SK-N-SH treated with all-trans-retinoic acid at 6 μM for 48 hours (cell line): ENCODE data around the gene PLS3.

ENCODE experiments used
- ESRRG ChIP-seq: fragments of 250-450 bp; sonication (Bioruptor Pico); IDR thresholded peaks from 2 replicates; pipeline ENCODE4 v1.6.1; 2021; ENCODE audit warnings: mild to moderate bottlenecking
- OSR1 ChIP-seq: fragments of 250-450 bp; sonication (Bioruptor Pico); IDR thresholded peaks from 2 replicates; pipeline ENCODE4 v1.8.0; 2022; ENCODE audit warnings: moderate library complexity, mild to moderate bottlenecking, inconsistent platforms
- PATZ1 ChIP-seq: fragments of 250-450 bp; sonication (Bioruptor Pico); IDR thresholded peaks from 2 replicates; pipeline ENCODE4 v1.8.0; 2020; ENCODE audit warnings: mild to moderate bottlenecking, moderate library complexity, borderline replicate concordance
- PPARA ChIP-seq: fragments of 250-450 bp; sonication (Bioruptor Pico); IDR thresholded peaks from 2 replicates; pipeline ENCODE4 v1.5.0; 2020; ENCODE audit warnings: mild to moderate bottlenecking, borderline replicate concordance
- SNAI2 ChIP-seq: fragments of 250-450 bp; sonication (Bioruptor Pico); IDR thresholded peaks from 2 replicates; pipeline ENCODE4 v1.5.0; 2020; ENCODE audit warnings: mild to moderate bottlenecking, moderate library complexity
- ZNF70 ChIP-seq: fragments of 450-650 bp; formaldehyde crosslinking; IDR thresholded peaks from 2 replicates; pipeline ENCODE4 v1.5.0; 2020; ENCODE audit warnings: mild to moderate bottlenecking, moderate library complexity
- TF ChIP-seq, protein P1 (sequence below): fragments of 250-450 bp; sonication (Bioruptor Pico); IDR thresholded peaks from 2 replicates; pipeline ENCODE4 v1.8.0; 2021; ENCODE audit warnings: low read depth, mild to moderate bottlenecking, moderate library complexity, borderline replicate concordance

DNA sequence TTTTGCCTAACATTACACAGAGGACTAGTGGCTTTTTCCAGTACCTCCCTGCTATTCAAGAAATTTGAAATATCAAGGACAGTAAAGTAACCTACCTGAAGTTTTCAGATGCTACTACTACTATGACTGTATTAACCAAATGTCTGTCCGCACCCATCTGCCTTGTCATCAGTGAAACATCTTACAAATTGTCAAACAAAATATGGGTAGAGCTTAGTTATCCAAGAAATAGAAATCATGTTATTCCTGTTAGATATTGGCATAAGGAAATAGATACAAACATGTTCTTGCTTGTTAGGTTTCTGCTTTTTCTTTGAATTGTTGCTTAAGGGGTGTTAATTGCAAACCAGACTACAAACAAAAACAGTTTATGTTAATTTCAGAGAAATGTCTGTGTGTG, 63.9 kb downstream of the PLS3 start:
- no peak for TF ChIP-seq OSR1 (CRISPR knock-in tag)
- TF ChIP-seq ZNF70 = no peak
- no peak for TF ChIP-seq PPARA (CRISPR knock-in tag)
- no peak for TF ChIP-seq SNAI2 (CRISPR knock-in tag)
- TF ChIP-seq ESRRG (CRISPR knock-in tag) = no peak
- TF ChIP-seq, protein P1, sequence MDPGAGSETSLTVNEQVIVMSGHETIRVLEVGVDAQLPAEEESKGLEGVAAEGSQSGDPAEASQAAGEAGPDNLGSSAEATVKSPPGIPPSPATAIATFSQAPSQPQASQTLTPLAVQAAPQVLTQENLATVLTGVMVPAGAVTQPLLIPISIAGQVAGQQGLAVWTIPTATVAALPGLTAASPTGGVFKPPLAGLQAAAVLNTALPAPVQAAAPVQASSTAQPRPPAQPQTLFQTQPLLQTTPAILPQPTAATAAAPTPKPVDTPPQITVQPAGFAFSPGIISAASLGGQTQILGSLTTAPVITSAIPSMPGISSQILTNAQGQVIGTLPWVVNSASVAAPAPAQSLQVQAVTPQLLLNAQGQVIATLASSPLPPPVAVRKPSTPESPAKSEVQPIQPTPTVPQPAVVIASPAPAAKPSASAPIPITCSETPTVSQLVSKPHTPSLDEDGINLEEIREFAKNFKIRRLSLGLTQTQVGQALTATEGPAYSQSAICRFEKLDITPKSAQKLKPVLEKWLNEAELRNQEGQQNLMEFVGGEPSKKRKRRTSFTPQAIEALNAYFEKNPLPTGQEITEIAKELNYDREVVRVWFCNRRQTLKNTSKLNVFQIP (CRISPR knock-in tag) = no peak
- no peak for TF ChIP-seq PATZ1 (CRISPR knock-in tag)
